ENCODE results near the gene RHEBL1. TPM values are rescaled to one million over a fixed set of nuclear protein-coding genes. Genes with fewer than 3 reads are reported as not detected.

RHEBL1 gene
- polyA plus RNA-seq, 1 experiment = 0.51 TPM

- TF ChIP-seq, protein P1, sequence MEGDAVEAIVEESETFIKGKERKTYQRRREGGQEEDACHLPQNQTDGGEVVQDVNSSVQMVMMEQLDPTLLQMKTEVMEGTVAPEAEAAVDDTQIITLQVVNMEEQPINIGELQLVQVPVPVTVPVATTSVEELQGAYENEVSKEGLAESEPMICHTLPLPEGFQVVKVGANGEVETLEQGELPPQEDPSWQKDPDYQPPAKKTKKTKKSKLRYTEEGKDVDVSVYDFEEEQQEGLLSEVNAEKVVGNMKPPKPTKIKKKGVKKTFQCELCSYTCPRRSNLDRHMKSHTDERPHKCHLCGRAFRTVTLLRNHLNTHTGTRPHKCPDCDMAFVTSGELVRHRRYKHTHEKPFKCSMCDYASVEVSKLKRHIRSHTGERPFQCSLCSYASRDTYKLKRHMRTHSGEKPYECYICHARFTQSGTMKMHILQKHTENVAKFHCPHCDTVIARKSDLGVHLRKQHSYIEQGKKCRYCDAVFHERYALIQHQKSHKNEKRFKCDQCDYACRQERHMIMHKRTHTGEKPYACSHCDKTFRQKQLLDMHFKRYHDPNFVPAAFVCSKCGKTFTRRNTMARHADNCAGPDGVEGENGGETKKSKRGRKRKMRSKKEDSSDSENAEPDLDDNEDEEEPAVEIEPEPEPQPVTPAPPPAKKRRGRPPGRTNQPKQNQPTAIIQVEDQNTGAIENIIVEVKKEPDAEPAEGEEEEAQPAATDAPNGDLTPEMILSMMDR (IDR thresholded peaks at IDR 0.05; ENCODE audit: low read depth, low read length) = no peak
- CTCF ChIA-PET = no interaction called here
- Histone ChIP-seq H3K4me3 (ENCODE audit: low read depth, low read length) (no peak overlapping the region), H3K27ac (ENCODE audit: low read depth, low read length) (no peak overlapping the region), H3K27me3 (ENCODE audit: control insufficient read depth, insufficient read depth, low read length) (no peaks in the 10 kb centered on the region), H3K9me3 (ENCODE audit: control insufficient read depth, insufficient read depth, low read length) (no peaks in the 10 kb centered on the region; the same call in 1 of the 2 replicates)
- DNase-seq (ENCODE audit: low read depth, low spot score) = no peak
- POLR2A ChIA-PET = interaction anchor here (0.8 kb wide), 1 partner anchor 13 kb away, joined by 4 read pairs; no protein-coding TSS in a partner anchor
Measured at GRCh38 chr12:49032679-49033447, 36.9 kb downstream of the RHEBL1 start.

DNA sequence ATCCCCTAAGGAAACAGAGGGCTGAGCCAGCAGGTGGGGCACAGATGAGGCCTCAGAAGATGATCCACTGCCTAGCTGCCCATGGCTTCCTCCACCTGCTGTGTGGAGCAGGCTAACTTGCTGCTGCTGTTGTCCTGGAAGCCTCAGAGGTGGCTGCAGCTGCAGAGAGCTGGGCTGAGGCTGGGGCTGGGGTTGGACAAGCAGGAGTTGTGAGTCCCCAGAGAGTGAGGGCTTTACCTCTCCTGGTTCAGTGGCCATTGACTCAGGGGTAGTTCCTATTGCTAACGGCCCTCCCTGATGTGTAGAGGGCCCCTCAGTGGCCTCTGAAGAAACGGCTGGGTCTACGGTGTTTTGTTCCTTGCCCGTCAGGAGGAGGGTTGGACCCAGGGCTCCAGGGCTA lies 37.5 kb downstream of the RHEBL1 start:
- Histone ChIP-seq H3K9me3 (ENCODE audit: control insufficient read depth, insufficient read depth, low read length) (no peaks in the 10 kb centered on the region; the same call in 1 of the 2 replicates), H3K27me3 (ENCODE audit: control insufficient read depth, insufficient read depth, low read length) (no peaks in the 10 kb centered on the region), H3K27ac (ENCODE audit: low read depth, low read length) (no peak overlapping the region), H3K4me3 (ENCODE audit: low read depth, low read length) (no peak overlapping the region)
- ChIA-PET CTCF (no interaction called here), POLR2A (no interaction called here)
- TF ChIP-seq, protein P1 (IDR thresholded peaks at IDR 0.05; ENCODE audit: low read depth, low read length) = no peak
- no peak for DNase-seq (ENCODE audit: low read depth, low spot score)

- no peak overlapping the region for H3K4me3 ChIP-seq (ENCODE audit: low read depth, low read length)
- POLR2A ChIA-PET = no interaction called here
- H3K27me3 ChIP-seq (ENCODE audit: control insufficient read depth, insufficient read depth, low read length) = no peaks in the 10 kb centered on the region
- TF ChIP-seq, protein P1 (IDR thresholded peaks at IDR 0.05; ENCODE audit: low read depth, low read length) = no peak
- DNase-seq (ENCODE audit: low read depth, low spot score) = no peak
- no peak overlapping the region for H3K27ac ChIP-seq (ENCODE audit: low read depth, low read length)
- CTCF ChIA-PET = interaction anchor here (1.5 to 3.1 kb wide), 2 partner anchors 11 to 12 kb away, joined by 3 to 11 read pairs; no protein-coding TSS in a partner anchor
- H3K9me3 ChIP-seq (ENCODE audit: control insufficient read depth, insufficient read depth, low read length) = no peaks in the 10 kb centered on the region; the same call in 1 of the 2 replicates
Measured at GRCh38 chr12:49031573-49032161, 38.1 kb downstream of the RHEBL1 start.

GRCh38 chr12:49030714-49031572 lies 38.8 kb downstream of the RHEBL1 start:
- no peak overlapping the region for H3K27ac ChIP-seq (ENCODE audit: low read depth, low read length)
- ChIA-PET CTCF (interaction anchor here (1.0 to 3.1 kb wide), 4 partner anchors 11 to 57 kb away, joined by 3 to 11 read pairs (median 3); no protein-coding TSS in a partner anchor), POLR2A (no interaction called here)
- TF ChIP-seq, protein P1 (IDR thresholded peaks at IDR 0.05; ENCODE audit: low read depth, low read length) = no peak
- no peaks in the 10 kb centered on the region; the same call in 1 of the 2 replicates for H3K9me3 ChIP-seq (ENCODE audit: control insufficient read depth, insufficient read depth, low read length)
- no peak overlapping the region for H3K4me3 ChIP-seq (ENCODE audit: low read depth, low read length)
- DNase-seq (ENCODE audit: low read depth, low spot score) = no peak
- H3K27me3 ChIP-seq (ENCODE audit: control insufficient read depth, insufficient read depth, low read length) = no peaks in the 10 kb centered on the region
